Activated T-cell treated with anti-CD3 and anti-CD28 coated beads for 4 hours (primary cell): ENCODE measurements around the gene HMGN4.
A peak's percentile ranks its signal among the peaks of the same experiment; 100 is the strongest.

Experiments used
- DNase-seq: peaks from one replicate; pipeline ENCODE4 v3.0.0-alpha.2; 2020

Gene HMGN4

DNA sequence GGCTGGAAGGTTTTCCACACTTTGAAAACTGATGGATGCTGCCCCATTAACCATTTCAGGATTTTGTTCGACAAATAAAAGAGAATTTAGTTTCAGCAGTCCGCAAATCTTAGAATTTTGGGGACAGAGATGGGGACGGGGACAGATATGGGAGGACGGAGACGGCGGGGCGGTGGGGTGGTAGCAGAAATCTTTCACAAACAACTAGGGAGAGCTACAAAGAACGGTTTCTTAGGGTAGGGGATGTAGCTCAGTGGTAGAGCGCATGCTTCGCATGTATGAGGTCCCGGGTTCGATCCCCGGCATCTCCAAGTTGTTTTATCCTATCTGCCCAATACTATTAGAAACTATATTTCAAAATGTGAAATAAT is 15.1 kb downstream of the HMGN4 start:
- DNase-seq = peak; percentile 74

DNA sequence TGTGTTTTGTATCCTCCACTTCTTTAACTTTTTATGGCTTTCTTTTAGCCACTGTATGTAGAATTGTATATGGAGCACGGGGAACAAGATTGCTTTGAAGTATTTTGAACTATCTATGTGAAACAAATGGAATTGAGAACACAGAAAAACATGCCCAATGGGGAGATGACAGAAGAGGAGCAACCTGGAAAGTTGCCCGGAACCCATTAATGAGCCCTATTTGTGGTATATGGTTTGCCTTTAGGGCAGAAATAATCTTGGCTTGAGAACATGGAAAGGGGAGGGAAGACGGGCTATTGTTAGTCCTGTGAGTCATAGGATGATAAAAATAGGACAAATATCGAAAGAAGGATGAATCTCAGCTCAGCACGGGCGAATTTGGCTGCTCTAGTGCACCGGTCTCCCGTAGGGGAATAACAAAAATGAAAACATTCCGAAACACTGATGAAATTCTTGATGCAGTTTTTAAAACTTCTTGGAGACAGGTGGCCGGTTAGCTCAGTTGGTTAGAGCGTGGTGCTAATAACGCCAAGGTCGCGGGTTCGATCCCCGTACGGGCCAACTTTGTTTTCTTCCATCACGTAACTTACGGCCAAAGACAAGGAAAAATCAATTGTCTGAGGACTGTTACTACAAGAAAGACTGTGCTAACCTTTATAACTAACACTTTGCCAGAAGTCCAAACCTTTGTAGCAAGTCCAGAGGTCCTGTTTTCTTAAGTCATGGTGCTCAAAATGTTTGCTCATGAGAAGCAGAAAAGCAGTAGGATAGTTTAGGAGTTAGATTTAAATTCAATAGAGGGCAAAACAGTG is 15.7 kb downstream of the HMGN4 start:
- DNase-seq = peak; percentile 83

DNA sequence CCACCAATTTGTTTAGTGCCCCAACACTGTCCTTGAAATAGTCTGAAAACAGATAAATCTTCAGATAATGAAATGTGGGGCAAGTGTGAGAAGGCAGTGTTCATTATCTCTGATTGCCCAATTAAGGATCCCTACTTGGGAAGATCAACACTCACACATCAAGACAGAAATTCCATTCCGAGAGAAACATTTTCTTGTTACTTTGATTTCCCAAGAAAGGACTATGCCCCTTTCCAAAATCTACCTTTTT is 16.2 kb downstream of the HMGN4 start:
- no peak for DNase-seq

GRCh38 chr6:26554697-26555504 is 16.7 kb downstream of the HMGN4 start:
- DNase-seq = peak; percentile 42

GRCh38 chr6:26555505-26556262 is 17.5 kb downstream of the HMGN4 start:
- DNase-seq = no peak

DNA sequence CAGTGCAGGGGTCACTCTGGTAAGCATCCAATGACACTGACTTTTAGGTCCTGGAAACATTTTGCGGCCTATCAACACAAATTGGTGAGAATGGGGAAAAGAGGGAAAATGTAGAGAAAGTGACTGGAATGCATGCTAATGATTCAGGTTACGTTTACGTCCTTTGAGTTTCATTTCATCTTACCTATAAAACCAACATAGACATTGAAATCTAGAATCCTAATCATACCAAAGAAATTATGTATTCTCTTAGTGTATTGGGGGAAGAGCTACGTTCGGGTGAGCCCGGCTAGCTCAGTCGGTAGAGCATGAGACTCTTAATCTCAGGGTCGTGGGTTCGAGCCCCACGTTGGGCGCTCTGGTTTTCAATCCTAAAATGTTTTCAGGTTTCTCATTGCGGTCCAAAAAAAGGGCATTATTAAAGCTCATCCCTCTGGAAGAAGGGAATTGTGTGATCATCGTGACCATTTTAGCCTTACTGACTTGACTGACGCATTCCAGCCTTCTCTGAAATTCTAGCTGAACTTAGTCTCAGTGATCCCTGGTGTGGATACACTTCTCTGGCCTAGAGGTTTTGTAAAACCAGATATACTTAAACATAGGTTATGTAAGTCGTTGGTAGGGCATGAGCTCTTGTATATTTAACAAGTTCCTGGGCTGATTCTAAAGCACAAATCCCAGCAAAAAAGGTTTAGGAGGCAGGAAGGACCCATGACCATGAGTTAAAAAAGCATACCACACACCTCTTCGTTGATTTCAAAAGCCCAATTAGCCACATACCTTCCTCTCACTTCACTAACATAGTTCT is 18.3 kb downstream of the HMGN4 start:
- no peak for DNase-seq

DNA sequence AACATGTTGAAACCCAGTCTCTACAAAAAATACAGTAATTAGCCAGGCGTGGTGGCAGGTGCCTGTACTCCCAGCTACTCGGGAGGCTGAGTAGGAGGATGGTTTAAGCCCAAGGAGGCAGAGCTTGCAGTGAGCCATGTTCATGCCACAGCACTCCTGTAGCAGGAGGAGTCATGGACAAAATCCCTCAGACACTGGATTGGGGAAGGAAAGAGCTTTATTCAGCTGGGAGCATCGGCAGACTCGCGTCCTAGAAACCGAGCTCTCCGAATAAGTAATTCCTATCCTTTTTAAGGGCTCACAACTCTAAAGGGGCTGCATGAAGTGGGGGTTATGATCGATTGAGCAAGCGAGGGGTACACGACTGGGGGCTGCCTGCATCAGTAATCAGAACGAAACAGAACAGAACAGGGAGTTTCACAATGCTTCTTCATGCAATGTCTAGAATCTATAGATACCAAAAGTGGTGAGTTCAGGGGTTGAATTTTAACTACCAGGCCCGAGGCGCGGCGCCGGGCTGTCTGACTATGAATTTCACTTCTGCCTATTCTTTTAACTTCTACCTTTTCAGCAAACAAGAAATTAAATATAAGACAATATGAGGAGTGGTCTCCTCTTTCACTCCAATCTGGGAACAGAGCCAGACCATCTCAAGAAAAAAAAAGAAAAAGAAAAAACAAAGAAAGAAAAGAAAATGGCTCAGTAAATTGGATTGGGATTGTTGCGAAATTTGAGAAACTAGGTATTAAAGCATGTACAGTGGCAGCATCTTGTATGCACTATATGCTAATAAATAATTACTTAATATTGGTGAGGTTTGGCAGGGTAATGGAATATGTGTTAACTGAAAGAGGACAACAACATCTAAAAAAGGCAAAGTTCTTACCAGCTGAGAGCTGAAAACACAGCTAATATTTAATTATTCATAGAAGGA is 23.6 kb downstream of the HMGN4 start:
- DNase-seq = no peak

DNA sequence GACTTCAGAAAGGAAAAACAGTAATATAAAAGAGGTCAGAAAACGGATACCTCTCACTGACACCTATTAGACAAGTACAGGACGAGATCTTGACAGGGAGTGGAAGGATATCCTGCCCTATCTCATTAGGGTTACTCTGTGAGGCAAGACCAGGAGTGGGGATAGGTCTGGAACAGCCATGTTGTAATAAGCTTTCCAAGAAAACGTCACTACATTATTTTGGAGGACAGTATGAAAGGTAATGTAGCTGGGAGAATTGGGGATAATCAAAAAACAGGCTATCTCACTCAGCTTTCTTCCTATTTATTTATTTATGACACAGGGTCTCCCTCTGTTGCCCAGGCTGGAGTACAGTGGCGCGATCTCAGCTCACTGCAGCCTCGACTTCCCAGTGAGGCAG is 25.3 kb downstream of the HMGN4 start:
- DNase-seq = no peak

DNA sequence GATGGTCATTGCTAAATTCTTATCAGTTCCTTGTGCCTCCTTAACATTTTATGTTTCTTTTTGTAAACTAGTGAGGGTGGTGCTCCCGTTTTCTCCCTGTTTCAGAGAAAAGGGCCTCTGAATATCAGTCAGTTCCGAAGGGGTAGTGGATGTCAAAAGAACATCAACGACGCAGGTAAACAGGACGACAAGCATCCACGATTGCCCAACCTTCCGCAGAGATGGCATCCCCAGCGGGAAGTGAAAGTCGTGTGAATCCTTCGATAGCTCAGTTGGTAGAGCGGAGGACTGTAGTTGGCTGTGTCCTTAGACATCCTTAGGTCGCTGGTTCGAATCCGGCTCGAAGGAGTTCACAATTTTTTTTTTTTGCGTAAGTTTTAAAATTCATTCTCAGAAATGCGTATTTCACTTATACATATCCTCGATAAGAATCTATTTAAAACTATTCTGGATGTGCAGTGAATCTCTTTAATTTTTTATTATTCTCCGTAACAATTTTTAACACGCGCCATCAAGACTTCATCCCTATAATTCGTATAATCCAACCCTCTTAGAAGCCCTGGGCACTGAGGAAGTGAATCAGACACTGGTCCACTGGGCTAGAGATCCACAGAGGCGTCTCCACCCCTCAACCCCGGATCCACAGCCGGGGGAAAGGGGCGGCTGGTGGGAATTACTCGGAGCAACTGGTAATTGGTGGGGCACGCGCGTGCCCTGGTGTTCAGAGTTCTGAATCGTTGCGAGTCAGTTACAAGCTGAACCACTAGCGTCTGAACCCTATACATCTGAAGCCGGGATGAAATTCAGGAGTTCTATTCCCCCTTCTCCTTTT is 30.7 kb downstream of the HMGN4 start:
- peak; percentile 100 for DNase-seq

GRCh38 chr6:26569433-26569764 is 31.2 kb downstream of the HMGN4 start:
- no peak for DNase-seq

DNA sequence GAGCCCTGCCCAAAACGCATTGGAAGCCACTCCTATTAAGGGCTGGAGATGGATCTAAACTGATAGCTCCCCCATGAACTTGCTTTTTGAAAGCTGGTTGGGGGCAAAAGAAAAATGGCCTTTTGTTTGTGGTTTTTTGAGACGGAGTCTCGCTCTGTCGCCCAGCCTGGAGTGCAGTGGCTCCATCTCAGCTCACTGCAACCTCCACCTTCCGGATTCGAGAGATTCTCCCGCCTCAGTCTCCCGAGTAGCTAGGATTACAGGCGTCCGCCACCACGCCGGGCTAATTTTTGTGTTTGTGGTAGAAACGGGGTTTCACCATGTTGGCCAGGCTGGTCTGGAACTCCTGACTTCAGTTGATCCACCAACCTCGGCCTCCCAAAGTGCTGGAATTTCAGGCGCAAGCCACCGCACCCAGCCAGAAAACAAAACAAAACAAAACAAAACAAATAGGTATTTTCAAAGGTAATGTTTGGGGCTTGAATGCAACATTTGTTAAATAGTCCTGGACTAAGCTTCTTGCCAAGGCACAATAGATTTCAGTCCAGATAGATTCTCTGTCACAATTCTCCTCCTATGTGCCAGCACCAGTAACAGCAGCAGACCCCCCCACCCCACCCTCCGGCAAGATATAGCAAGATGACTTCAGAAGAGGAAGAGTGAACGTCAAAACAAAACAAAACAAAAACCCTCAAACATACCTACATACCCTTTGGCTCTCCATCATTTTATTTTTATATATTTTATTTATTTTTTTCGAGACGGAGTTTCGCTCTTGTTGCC is 32.1 kb downstream of the HMGN4 start:
- no peak for DNase-seq

DNA sequence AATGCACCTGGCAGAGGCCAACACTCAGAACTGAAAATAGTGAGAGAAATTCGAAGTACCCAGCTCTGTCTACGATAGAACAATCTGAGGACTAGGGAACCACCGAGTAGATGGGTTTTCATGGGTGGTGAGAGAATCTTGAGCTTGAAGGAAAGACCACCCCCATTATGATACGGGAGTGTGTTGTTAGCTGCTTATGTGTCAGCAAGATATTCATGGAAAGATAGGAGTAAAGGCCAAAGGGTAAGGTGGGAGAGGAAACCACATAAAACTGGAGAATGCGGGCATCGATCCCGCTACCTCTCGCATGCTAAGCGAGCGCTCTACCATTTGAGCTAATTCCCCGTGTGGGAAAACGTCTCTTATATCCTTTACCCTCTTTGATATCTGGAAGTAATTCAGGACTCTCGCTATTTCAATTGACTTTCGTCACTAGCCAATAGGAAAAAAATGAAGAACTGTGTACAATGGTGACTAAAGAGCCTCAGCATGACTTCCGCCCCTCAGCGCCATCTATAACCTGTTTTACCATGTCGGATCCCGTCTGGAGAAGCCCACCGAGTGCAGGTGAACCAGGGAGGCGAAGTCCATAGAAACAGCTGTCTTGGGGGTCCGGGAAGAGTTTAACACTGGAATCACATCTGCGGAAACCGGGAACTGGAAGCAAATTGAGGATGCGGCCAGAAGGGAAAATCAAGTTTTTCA is 33.6 kb downstream of the HMGN4 start:
- peak; percentile 37 for DNase-seq

DNA sequence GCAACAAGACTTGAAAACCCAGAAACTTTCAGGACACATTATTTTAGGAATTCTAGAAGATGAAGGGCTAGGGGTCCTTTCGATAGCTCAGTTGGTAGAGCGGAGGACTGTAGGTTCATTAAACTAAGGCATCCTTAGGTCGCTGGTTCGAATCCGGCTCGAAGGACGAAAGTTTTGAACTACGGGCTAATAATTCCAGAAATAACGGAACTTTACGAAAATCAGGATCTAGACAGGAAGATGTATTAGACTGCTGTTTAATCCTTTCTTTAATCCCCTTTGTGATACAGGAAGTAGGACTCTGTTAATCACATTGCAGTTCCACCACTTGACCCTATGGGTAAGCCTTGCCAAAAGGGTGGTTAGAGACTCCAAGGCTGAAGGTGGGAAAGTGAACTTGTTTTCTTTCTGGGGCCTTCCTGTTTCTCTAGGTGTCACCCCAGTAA is 37.4 kb downstream of the HMGN4 start:
- DNase-seq = no peak

DNA sequence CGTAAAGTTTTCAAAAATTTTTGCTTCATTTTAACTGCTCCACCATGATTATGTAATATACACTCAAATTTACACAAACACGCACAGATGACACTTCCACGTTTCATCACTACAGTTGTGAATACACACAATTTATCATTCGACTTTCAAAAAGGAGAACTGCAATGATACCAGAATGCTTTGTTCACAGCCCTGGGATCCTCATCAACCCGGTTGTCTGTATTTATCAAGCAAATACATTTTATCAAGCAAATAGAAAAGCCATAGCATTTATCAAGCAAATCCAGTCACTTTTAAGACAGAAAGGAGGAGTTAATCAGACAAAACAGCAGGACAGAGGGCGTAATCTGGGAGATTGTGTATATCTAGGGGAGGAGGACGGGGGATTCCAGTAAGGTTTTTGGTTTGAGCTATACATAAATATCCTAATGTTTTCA is 38.3 kb downstream of the HMGN4 start:
- no peak for DNase-seq

DNA sequence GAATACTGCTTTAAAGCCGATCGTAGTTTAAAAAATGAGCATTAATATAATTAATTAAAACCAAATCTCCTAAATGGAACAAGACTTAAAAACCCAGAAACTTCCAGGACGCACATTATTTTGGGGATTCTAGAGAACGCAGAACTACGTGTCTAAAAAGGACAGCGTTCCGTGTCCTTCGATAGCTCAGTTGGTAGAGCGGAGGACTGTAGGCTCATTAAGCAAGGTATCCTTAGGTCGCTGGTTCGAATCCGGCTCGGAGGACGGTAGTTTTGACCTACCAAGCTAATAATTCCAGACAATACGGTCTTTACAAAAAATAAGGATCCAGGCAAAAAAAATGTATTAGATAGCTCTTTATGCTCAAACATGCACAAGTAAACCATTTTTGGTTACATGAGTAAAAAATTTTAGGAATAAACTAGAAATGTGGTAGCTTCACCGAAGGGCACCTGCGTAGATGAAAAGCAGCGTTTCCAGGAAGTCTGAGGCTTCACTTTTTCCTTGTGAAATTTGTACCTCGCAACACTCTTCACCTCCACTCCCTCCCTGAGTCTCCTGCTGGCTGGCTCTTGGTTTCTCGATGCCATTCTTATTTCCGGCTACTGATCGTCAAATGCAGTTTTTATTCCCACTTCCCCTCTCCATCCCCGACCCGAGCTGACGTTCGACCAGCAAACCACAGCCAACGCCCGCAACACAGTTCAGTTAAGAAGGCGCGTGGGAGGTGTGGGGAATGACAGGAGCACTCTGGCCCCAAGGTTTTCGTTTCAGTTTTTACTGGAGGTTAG is 39.0 kb downstream of the HMGN4 start:
- peak; percentile 64 for DNase-seq

DNA sequence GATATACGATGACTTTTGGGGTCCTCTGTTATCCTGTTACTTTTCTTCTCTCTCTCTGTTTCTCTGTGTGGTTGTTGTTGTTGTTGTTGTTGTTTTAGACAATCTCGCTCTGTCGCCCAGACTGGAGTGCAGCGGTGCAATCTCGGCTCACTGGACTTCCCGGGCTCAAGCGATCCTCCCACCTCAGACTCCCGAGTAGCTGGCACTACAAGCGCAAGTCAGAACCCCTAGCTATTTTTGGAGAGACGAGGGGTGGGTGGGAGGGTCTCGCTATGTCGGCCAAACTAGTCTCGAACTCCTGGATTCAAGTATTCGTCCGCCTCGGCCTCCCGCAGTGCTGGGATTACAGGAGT is 39.5 kb downstream of the HMGN4 start:
- no peak for DNase-seq

- DNase-seq = no peak
Measured at GRCh38 chr6:26578279-26578678, 40.1 kb downstream of the HMGN4 start.

- no peak for DNase-seq
Measured at GRCh38 chr6:26578741-26579140, 40.6 kb downstream of the HMGN4 start.
